Kidney tubule cell (primary cell): ENCODE results near the gene HOXD1.

Experiments used
- DNase-seq: peaks from one replicate; pipeline ENCODE4 v3.0.0-alpha.2; 2018; ENCODE audit warnings: low spot score

The HOXD1 gene

GRCh38 chr2:176187899-176188773 lies at the start of gene HOXD1:
Gene HOXD1, plus strand, starts transcription at chr2:176188668. Its CDS starts 134 bp downstream, at chr2:176188802.
- DNase-seq = peak; percentile 86

GRCh38 chr2:176138923-176139660 lies 49.4 kb upstream of the HOXD1 start:
- DNase-seq = no peak

- DNase-seq = peak; percentile 42
Observed at GRCh38 chr2:176139661-176140512, 48.6 kb upstream of the HOXD1 start.

GRCh38 chr2:176140513-176141317 lies 47.8 kb upstream of the HOXD1 start:
- DNase-seq = peak; percentile 84

- no peak for DNase-seq
Observed at GRCh38 chr2:176142281-176142680, 46.2 kb upstream of the HOXD1 start.

- DNase-seq = no peak
Observed at GRCh38 chr2:176145085-176145969, 43.1 kb upstream of the HOXD1 start.

- DNase-seq = no peak
Observed at GRCh38 chr2:176146101-176146500, 42.4 kb upstream of the HOXD1 start.

- no peak for DNase-seq
Observed at GRCh38 chr2:176146645-176147044, 41.8 kb upstream of the HOXD1 start.

GRCh38 chr2:176147210-176147799 lies 41.2 kb upstream of the HOXD1 start:
- no peak for DNase-seq

GRCh38 chr2:176147800-176148496 lies 40.5 kb upstream of the HOXD1 start:
- peak; percentile 82 for DNase-seq

- DNase-seq = peak; percentile 65
Observed at GRCh38 chr2:176148751-176149421, 39.6 kb upstream of the HOXD1 start.

- peak; percentile 28 for DNase-seq
Observed at GRCh38 chr2:176149481-176149938, 39.0 kb upstream of the HOXD1 start.

GRCh38 chr2:176149939-176150583 lies 38.4 kb upstream of the HOXD1 start:
- peak; percentile 31 for DNase-seq

- DNase-seq = no peak
Observed at GRCh38 chr2:176150584-176151441, 37.7 kb upstream of the HOXD1 start.

- DNase-seq = peak; percentile 74
Observed at GRCh38 chr2:176151442-176152287, 36.8 kb upstream of the HOXD1 start, which contains the start of gene HOXD4. Gene HOXD4, plus strand, starts transcription at chr2:176151550. Its CDS starts 84 bp downstream, at chr2:176151634.
